H1 (cell line): Measurements from ENCODE around the gene LHCGR. TPM values are rescaled to one million over a fixed set of nuclear protein-coding genes. Genes with fewer than 3 reads are reported as not detected.

ENCODE experiments used
- CTCF ChIA-PET: fragments of 300-600 bp; sonication (Branson Sonifier 250); formaldehyde crosslinking; loops from one replicate; lab custom pipeline; 2021; ENCODE audit not compliant: partially characterized antibody; lab: Charles Lee
- POLR2A ChIA-PET: fragments of 300-600 bp; sonication (Branson Sonifier 250); formaldehyde crosslinking; loops from one replicate; lab custom pipeline; 2021; ENCODE audit warnings: inconsistent platforms; ENCODE audit not compliant: partially characterized antibody; lab: Charles Lee
- DNase-seq, 2 experiments: peaks; one replicate each; pipeline versions ENCODE4 v3.0.0 to v3.0.0-alpha.2; 2010 to 2022; ENCODE audit warnings: low spot score in 2 of 2, low read depth in 1 of 2, mixed read lengths in 1 of 2
- FAIRE-seq: peaks from 2 replicates; lab custom pipeline; 2011; peaks lifted over from hg19 to GRCh38; lab: Jason Lieb, UNC
- H2AFZ ChIP-seq: 2 replicates; pipeline ENCODE4 v1.8.1; 2012; ENCODE audit warnings: low read length, inconsistent platforms
- H2AK5ac ChIP-seq: 2 replicates; pipeline ENCODE4 v1.6.1; 2013; ENCODE audit warnings: low read depth, low read length
- H2BK120ac ChIP-seq: replicated peaks from 2 replicates; pipeline ENCODE3; 2013; ENCODE audit warnings: low read depth, low read length, inconsistent platforms
- H2BK12ac ChIP-seq: 2 replicates; pipeline ENCODE4 v1.6.1; 2013; ENCODE audit warnings: low read depth, low read length
- H2BK15ac ChIP-seq: 2 replicates; pipeline ENCODE4 v1.6.1; 2013; ENCODE audit warnings: low read length
- H2BK20ac ChIP-seq: 2 replicates; pipeline ENCODE4 v1.6.1; 2013; ENCODE audit warnings: low read length
- H2BK5ac ChIP-seq: 2 replicates; pipeline ENCODE4 v1.6.1; 2013; ENCODE audit warnings: low read depth, low read length
- H3K14ac ChIP-seq: 2 replicates; pipeline ENCODE4 v1.6.1; 2013; ENCODE audit warnings: inconsistent platforms; ENCODE audit not compliant: insufficient read length
- H3K18ac ChIP-seq: 2 replicates; pipeline ENCODE4 v1.6.1; 2013; ENCODE audit warnings: low read length; ENCODE audit errors: extremely low read depth
- H3K23ac ChIP-seq: 2 replicates; pipeline ENCODE4 v1.6.1; 2013; ENCODE audit warnings: inconsistent platforms; ENCODE audit not compliant: insufficient read length
- H3K23me2 ChIP-seq: 2 replicates; pipeline ENCODE4 v1.6.1; 2013; ENCODE audit warnings: low read depth, low read length
- H3K27ac ChIP-seq: 2 replicates; pipeline ENCODE4 v1.6.1; 2011; ENCODE audit warnings: low read depth, low read length, inconsistent platforms
- H3K27me3 ChIP-seq, 4 experiments: replicated peaks in 1 of 4; 1 replicate in 1 of 4; 2 replicates in 3 of 4; pipeline versions ENCODE4 v1.6.1 to v1.8.1; 2011 to 2013; ENCODE audit warnings: low read length in 3 of 4, mild to moderate bottlenecking in 3 of 4, inconsistent platforms in 2 of 4, mixed read lengths in 2 of 4, moderate library complexity in 1 of 4; ENCODE audit not compliant: control insufficient read depth in 3 of 4, insufficient read depth in 3 of 4; ENCODE audit errors: extremely low read depth in 1 of 4
- H3K36me3 ChIP-seq, 4 experiments: 2 replicates each; pipeline versions ENCODE4 v1.6.1 to v1.8.1; 2011 to 2013; ENCODE audit warnings: mild to moderate bottlenecking in 4 of 4, low read length in 3 of 4, moderate library complexity in 2 of 4, control low read depth in 1 of 4, inconsistent platforms in 1 of 4; ENCODE audit not compliant: insufficient read depth in 4 of 4, control insufficient read depth in 2 of 4
- H3K4ac ChIP-seq: replicated peaks from 2 replicates; pipeline ENCODE3; 2013; ENCODE audit warnings: low read length, low read depth, mixed read lengths, inconsistent platforms; ENCODE audit not compliant: insufficient read length
- H3K4me1 ChIP-seq, 4 experiments: replicated peaks in 1 of 4; 1 replicate in 1 of 4; 2 replicates in 3 of 4; pipeline versions ENCODE4 v1.6.1 to v1.8.1; 2011 to 2013; ENCODE audit warnings: low read length in 3 of 4, inconsistent platforms in 2 of 4, mixed read lengths in 1 of 4; ENCODE audit not compliant: insufficient read depth in 4 of 4, control insufficient read depth in 3 of 4
- H3K4me2 ChIP-seq, 2 experiments: 2 replicates each; pipeline versions ENCODE4 v1.6.1 to v1.8.1; 2011 to 2013; ENCODE audit warnings: low read depth in 2 of 2, low read length in 2 of 2, control low read depth in 1 of 2, inconsistent platforms in 1 of 2, mild to moderate bottlenecking in 1 of 2; ENCODE audit not compliant: insufficient read depth in 1 of 2
- H3K4me3 ChIP-seq, 4 experiments: fragments of 200-600, 300-600 bp in 1 of 4; sonication (generic), shearing (Covaris generic), sonication (Bioruptor Twin) in 1 of 4; 2 replicates each; pipeline versions ENCODE4 v1.5.1 to v1.8.1; 2011 to 2016; ENCODE audit warnings: low read length in 4 of 4, low read depth in 3 of 4, control low read depth in 2 of 4, inconsistent platforms in 2 of 4, mild to moderate bottlenecking in 2 of 4, mixed read lengths in 1 of 4, moderate library complexity in 1 of 4; ENCODE audit not compliant: insufficient read depth in 2 of 4; ENCODE audit errors: extremely low read depth in 1 of 4
- H3K56ac ChIP-seq: replicated peaks from 2 replicates; pipeline ENCODE3; 2013; ENCODE audit warnings: low read depth, mild to moderate bottlenecking, mixed read lengths, low read length, inconsistent platforms; ENCODE audit not compliant: insufficient read length
- H3K79me1 ChIP-seq: 2 replicates; pipeline ENCODE4 v1.6.1; 2013; ENCODE audit warnings: low read depth, low read length, control low read depth
- H3K79me2 ChIP-seq, 2 experiments: 2 replicates each; pipeline versions ENCODE4 v1.6.1 to v1.8.1; 2012 to 2013; ENCODE audit warnings: low read length in 2 of 2, mild to moderate bottlenecking in 2 of 2, inconsistent platforms in 1 of 2; ENCODE audit not compliant: insufficient read depth in 2 of 2, control insufficient read depth in 1 of 2
- H3K9ac ChIP-seq, 4 experiments: replicated peaks in 1 of 4; 1 replicate in 1 of 4; 2 replicates in 3 of 4; pipeline versions ENCODE4 v1.6.1 to v1.8.1; 2011 to 2013; ENCODE audit warnings: low read depth in 3 of 4, low read length in 3 of 4, control low read depth in 2 of 4, mild to moderate bottlenecking in 2 of 4, moderate library complexity in 2 of 4, inconsistent platforms in 1 of 4; ENCODE audit errors: extremely low read depth in 1 of 4
- H3K9me3 ChIP-seq, 2 experiments: 2 replicates each; pipeline versions ENCODE4 v1.6.1 to v1.8.1; 2012 to 2013; ENCODE audit warnings: mild to moderate bottlenecking in 2 of 2, moderate library complexity in 2 of 2, control low read depth in 1 of 2, inconsistent platforms in 1 of 2, low read depth in 1 of 2, low read length in 1 of 2, mixed read lengths in 1 of 2; ENCODE audit not compliant: insufficient read depth in 2 of 2
- H4K20me1 ChIP-seq, 2 experiments: replicated peaks in 1 of 2; 2 replicates each; pipeline versions ENCODE3 to v1.8.1; 2011 to 2013; ENCODE audit warnings: inconsistent platforms in 2 of 2, low read length in 2 of 2, mild to moderate bottlenecking in 1 of 2; ENCODE audit not compliant: insufficient read depth in 2 of 2, control insufficient read depth in 1 of 2
- H4K5ac ChIP-seq: 2 replicates; pipeline ENCODE4 v1.6.1; 2013; ENCODE audit warnings: low read length, low read depth, mixed read lengths, inconsistent platforms; ENCODE audit not compliant: insufficient read length
- H4K8ac ChIP-seq: 2 replicates; pipeline ENCODE4 v1.8.0; 2013; ENCODE audit warnings: mild to moderate bottlenecking, moderate library complexity, low read length, inconsistent platforms; ENCODE audit not compliant: insufficient read depth; ENCODE audit errors: extremely low read depth
- H4K91ac ChIP-seq: replicated peaks from 2 replicates; pipeline ENCODE3; 2013; ENCODE audit warnings: low read length, mixed read lengths, inconsistent platforms; ENCODE audit not compliant: insufficient read length
- CBX5 ChIP-seq: fragments of 300-800, 300-1000 bp; sonication (generic); IDR thresholded peaks from 2 replicates; pipeline ENCODE4 v1.7.1; 2016; ENCODE audit warnings: antibody characterized with exemption, low read length, low read depth
- CBX8 ChIP-seq: fragments of 300-800, 300-1000 bp; sonication (generic); IDR thresholded peaks from 2 replicates; pipeline ENCODE4 v1.7.1; 2016; ENCODE audit warnings: low read depth, low read length, borderline replicate concordance
- CHD2 ChIP-seq: IDR thresholded peaks from 2 replicates; pipeline ENCODE4 v1.6.1; 2012; ENCODE audit warnings: low read length, improper control_type of control experiment
- EZH2 ChIP-seq: fragments of 200-600 bp; sonication (generic); IDR thresholded peaks from 2 replicates; pipeline ENCODE4 v1.7.1; 2012; ENCODE audit warnings: low read depth, mild to moderate bottlenecking, moderate library complexity, low read length, inconsistent platforms; ENCODE audit not compliant: severe bottlenecking
- HDAC2 ChIP-seq, 2 experiments: fragments of 300-600 bp in 1 of 2; sonication (generic) in 1 of 2; IDR thresholded peaks; 2 replicates each; pipeline ENCODE4 v1.6.1; 2011 to 2012; ENCODE audit warnings: low read depth in 2 of 2, low read length in 2 of 2, mild to moderate bottlenecking in 2 of 2, moderate library complexity in 2 of 2, borderline replicate concordance in 1 of 2, inconsistent platforms in 1 of 2
- HDAC6 ChIP-seq: IDR thresholded peaks from one replicate; pipeline ENCODE4 v1.7.1; 2012; ENCODE audit warnings: low read depth, mild to moderate bottlenecking, inconsistent platforms, low read length, moderate library complexity
- NRF1 ChIP-seq: IDR thresholded peaks from 2 replicates; pipeline ENCODE4 v1.6.1; 2011; ENCODE audit warnings: mild to moderate bottlenecking, low read depth, low read length, improper control_type of control experiment
- RNF2 ChIP-seq: fragments of 200-900, 300-1000 bp; sonication (generic); IDR thresholded peaks from 2 replicates; pipeline ENCODE4 v1.7.1; 2016; ENCODE audit warnings: borderline replicate concordance, low read depth, mild to moderate bottlenecking, antibody characterized with exemption, low read length; ENCODE audit not compliant: poor library complexity, severe bottlenecking; ENCODE audit errors: missing control alignments
- SIRT6 ChIP-seq: IDR thresholded peaks from one replicate; pipeline ENCODE4 v1.7.1; 2012; ENCODE audit warnings: low read length, inconsistent platforms
- TBP ChIP-seq: IDR thresholded peaks from 2 replicates; pipeline ENCODE4 v1.6.1; 2011; ENCODE audit warnings: low read depth, low read length, improper control_type of control experiment
- TCF12 ChIP-seq: IDR thresholded peaks from 2 replicates; pipeline ENCODE4 v1.6.1; 2011; ENCODE audit warnings: low read depth, mild to moderate bottlenecking, low read length
- ZNF274 ChIP-seq: IDR thresholded peaks from 2 replicates; pipeline ENCODE4 v1.7.0; 2012; ENCODE audit warnings: low read length, borderline replicate concordance; ENCODE audit errors: extremely low read depth
- WGBS, 2 experiments: shearing (Covaris generic) in 1 of 2; methylation state at CpG; one replicate each; pipeline versions ENCODE4 v1.1.6 to v1.1.7; 2013 to 2015; ENCODE audit warnings: low lambda C conversion rate in 2 of 2, mixed read lengths in 2 of 2, inconsistent platforms in 1 of 2, low coverage in 1 of 2, missing lambda C conversion rate in 1 of 2; ENCODE audit not compliant: insufficient replicate concordance in 2 of 2, insufficient coverage in 1 of 2, insufficient read length in 1 of 2; ENCODE audit errors: extremely low coverage in 1 of 2, missing lambda C conversion rate in 1 of 2; 5-methylcytosine and 5-hydroxymethylcytosine counted together
- polyA plus RNA-seq, 7 experiments: library from polyadenylated mRNA; depleted of rRNA in 3 of 7; stranded (reverse) in 5 of 7; unstranded in 2 of 7; fragments of >200 nt in 5 of 7; fragments of 200-250 nt in 2 of 7; gene quantifications; 1 replicate in 5 of 7; 2 replicates in 1 of 7; 4 replicates in 1 of 7; pipeline versions ENCODE4 v1.2.1 to v1.2.3, GENCODE V29; 2011 to 2013; ENCODE audit warnings: missing spikeins in 2 of 7, mixed read lengths in 2 of 7
- total RNA-seq: library from RNA; stranded (reverse); fragmentation: NEBNext Ultra II Directional; extraction: Animal tissue kit (Norgen Biotek cat#: 25700); gene quantifications from 2 replicates; pipeline ENCODE4 v1.2.1, GENCODE V29; 2021
- TF ChIP-seq, protein P1 (sequence below): IDR thresholded peaks from 2 replicates; pipeline ENCODE4 v1.6.1; 2011; ENCODE audit warnings: low read length, improper control_type of control experiment

Gene LHCGR
- total and polyA plus RNA-seq, 2 of the 8 experiments (the other 6 are each of a cell fraction or from before 2014, with no cell fraction given), result 0.30 to 0.73 TPM

DNA sequence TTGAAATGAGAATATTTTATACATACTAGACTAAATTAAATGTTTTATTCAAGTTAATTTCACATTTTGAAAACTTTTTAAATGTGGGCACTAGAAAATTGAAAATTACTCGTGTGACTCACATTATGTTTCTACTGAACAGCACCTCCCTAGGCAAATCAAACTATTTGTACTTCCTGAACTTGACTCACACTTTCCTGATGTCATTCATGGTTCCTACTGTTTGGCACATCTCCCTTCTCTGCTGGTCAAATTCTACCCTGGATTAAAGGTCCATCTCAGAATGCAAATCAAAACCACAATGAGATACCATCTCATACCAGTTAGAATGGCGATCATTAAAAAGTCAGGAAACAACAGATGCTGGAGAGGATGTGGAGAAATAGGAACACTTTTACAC lies 16.7 kb downstream of the LHCGR start:
- DNase-seq (no peak), FAIRE-seq (no peak)
- no peak overlapping the region for H3K23ac ChIP-seq
- no peaks in the 10 kb centered on the region for H3K4me1 ChIP-seq
- H3K18ac ChIP-seq, result no peak overlapping the region
- H2BK20ac ChIP-seq, result no peak overlapping the region
- no peak overlapping the region for H3K4me2 ChIP-seq
- no peak for TF ChIP-seq CBX5
- TF ChIP-seq TBP, result no peak
- TF ChIP-seq TCF12, result no peak
- TF ChIP-seq RNF2, result no peak
- no peak for TF ChIP-seq ZNF274
- TF ChIP-seq SIRT6, result no peak
- TF ChIP-seq HDAC2 (IDR thresholded peaks at IDR 0.05; ENCODE audit: borderline replicate concordance in 1 of 2, low read depth in 2 of 2, low read length in 2 of 2), result no peak
- TF ChIP-seq CHD2, result no peak
- TF ChIP-seq HDAC6, result no peak
- TF ChIP-seq CBX8, result no peak
- TF ChIP-seq NRF1, result no peak
- TF ChIP-seq, protein P1, sequence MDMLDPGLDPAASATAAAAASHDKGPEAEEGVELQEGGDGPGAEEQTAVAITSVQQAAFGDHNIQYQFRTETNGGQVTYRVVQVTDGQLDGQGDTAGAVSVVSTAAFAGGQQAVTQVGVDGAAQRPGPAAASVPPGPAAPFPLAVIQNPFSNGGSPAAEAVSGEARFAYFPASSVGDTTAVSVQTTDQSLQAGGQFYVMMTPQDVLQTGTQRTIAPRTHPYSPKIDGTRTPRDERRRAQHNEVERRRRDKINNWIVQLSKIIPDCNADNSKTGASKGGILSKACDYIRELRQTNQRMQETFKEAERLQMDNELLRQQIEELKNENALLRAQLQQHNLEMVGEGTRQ, result no peak
- TF ChIP-seq EZH2, result no peak
- H3K27me3 ChIP-seq, result no peaks in the 10 kb centered on the region
- 92% methylated on average over 2 of the region's 2 CpGs; no CpG with 5 or more reads in 1 of the 2 experiments for WGBS, 2 experiments
- no peak overlapping the region for H3K14ac ChIP-seq
- H2AFZ ChIP-seq, result no peak overlapping the region
- ChIA-PET POLR2A (no interaction called here), CTCF (interaction anchor here (1.5 kb wide), 1 partner anchor 11 kb away, joined by 6 read pairs; no protein-coding TSS in a partner anchor)
- H2BK5ac ChIP-seq, result no peak overlapping the region
- H4K5ac ChIP-seq, result no peak overlapping the region
- H2AK5ac ChIP-seq, result no peak overlapping the region
- H2BK15ac ChIP-seq, result no peak overlapping the region
- no peaks in the 10 kb centered on the region for H3K79me2 ChIP-seq
- H3K56ac ChIP-seq, result no peak overlapping the region
- no peak overlapping the region for H3K9ac ChIP-seq
- no peaks in the 10 kb centered on the region for H3K79me1 ChIP-seq
- H3K27ac ChIP-seq, result no peak overlapping the region
- H3K4ac ChIP-seq, result no peak overlapping the region
- no peaks in the 10 kb centered on the region for H4K20me1 ChIP-seq
- no peak overlapping the region for H2BK120ac ChIP-seq
- H2BK12ac ChIP-seq, result no peak overlapping the region
- H3K36me3 ChIP-seq, result no peaks in the 10 kb centered on the region
- no peak overlapping the region for H3K4me3 ChIP-seq
- H4K8ac ChIP-seq, result no peak overlapping the region
- H4K91ac ChIP-seq, result no peak overlapping the region
- H3K23me2 ChIP-seq, result no peaks in the 10 kb centered on the region
- H3K9me3 ChIP-seq, result peaks cover 0 to 5% of the 10 kb centered on the region in 2 experiments; a peak in 1 of 4 replicates
